IMR-90 (cell line): Measurements from ENCODE around the gene SGPL1.

Experiments used
- BHLHE40 ChIP-seq: fragments of 150-350 bp; IDR thresholded peaks from 2 replicates; pipeline ENCODE4 v1.6.1; 2016; ENCODE audit warnings: mild to moderate bottlenecking, low read depth, low read length
- CTCF ChIP-seq: conservative IDR thresholded peaks from 2 replicates; pipeline ENCODE4 v1.5.1; 2012; ENCODE audit warnings: mild to moderate bottlenecking, low read depth, low read length, improper control_type of control experiment
- FOS ChIP-seq: fragments of 150-350 bp; IDR thresholded peaks from 2 replicates; pipeline ENCODE4 v1.6.1; 2016; ENCODE audit warnings: low read depth, low read length
- MAFK ChIP-seq: IDR thresholded peaks from 2 replicates; pipeline ENCODE4 v1.6.1; 2012; ENCODE audit warnings: low read depth, low read length, improper control_type of control experiment
- NFE2L2 ChIP-seq: fragments of 150-350 bp; IDR thresholded peaks from 2 replicates; pipeline ENCODE4 v1.6.1; 2016; ENCODE audit warnings: low read depth, mild to moderate bottlenecking, low read length
- POLR2A ChIP-seq: IDR thresholded peaks from 2 replicates; pipeline ENCODE4 v1.6.1; 2012; ENCODE audit warnings: mild to moderate bottlenecking, low read depth, low read length
- RAD21 ChIP-seq: IDR thresholded peaks from 2 replicates; pipeline ENCODE4 v1.6.1; 2012; ENCODE audit warnings: low read length, improper control_type of control experiment
- TF ChIP-seq, protein P1 (sequence below): fragments of 150-350 bp; IDR thresholded peaks from 2 replicates; pipeline ENCODE4 v1.6.1; 2017; ENCODE audit warnings: mild to moderate bottlenecking, antibody characterized with exemption, low read length, low read depth

DNA sequence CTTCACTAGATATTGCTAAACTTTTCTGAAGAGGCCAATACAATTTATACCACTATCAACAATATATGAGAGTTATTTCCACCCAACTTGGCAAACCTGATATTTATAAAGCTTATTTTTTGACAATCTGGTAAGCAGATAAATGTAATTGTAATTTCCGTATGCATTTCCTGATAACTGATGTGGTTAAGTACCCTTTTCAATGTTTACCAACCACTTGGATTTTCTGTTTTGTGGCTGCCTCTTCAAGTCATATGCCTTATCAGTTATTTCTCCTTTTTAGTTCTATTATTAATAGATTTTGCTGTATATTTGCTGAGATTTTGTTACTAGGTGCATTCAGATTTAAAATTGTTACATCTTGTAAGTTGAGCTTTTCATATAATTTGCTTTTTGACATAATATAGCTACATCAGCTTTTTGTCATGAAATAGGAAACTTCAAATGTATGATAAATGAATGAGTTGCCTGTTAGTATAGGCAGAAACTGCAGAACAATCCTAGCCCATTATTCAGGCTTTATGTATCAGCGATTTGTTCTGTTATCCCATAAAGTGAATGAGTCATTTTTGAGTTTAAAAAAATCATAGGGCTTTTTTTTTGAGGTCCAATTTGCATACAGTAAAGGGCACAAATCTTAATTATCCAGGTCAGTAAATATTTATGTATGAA is 11.5 kb downstream of the SGPL1 start:
- TF ChIP-seq CTCF (no peak), FOS (no peak), RAD21 (no peak), POLR2A (no peak), BHLHE40 (no peak), MAFK (peak; percentile 71), NFE2L2 (no peak)
- TF ChIP-seq, protein P1, sequence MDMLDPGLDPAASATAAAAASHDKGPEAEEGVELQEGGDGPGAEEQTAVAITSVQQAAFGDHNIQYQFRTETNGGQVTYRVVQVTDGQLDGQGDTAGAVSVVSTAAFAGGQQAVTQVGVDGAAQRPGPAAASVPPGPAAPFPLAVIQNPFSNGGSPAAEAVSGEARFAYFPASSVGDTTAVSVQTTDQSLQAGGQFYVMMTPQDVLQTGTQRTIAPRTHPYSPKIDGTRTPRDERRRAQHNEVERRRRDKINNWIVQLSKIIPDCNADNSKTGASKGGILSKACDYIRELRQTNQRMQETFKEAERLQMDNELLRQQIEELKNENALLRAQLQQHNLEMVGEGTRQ = no peak
